OCI-LY1 (cell line): ENCODE results near the gene GPR18.

Source experiments
- H2AFZ ChIP-seq: fragments of 200-600 bp; sonication (generic), shearing (Covaris generic); 2 replicates; pipeline ENCODE4 v1.6.0; 2014; ENCODE audit warnings: antibody characterized with exemption, mild to moderate bottlenecking, low read length
- H3F3A ChIP-seq: fragments of 200-600 bp; sonication (generic), shearing (Covaris generic); 2 replicates; pipeline ENCODE4 v1.6.0; 2014; ENCODE audit warnings: mild to moderate bottlenecking, antibody characterized with exemption, low read length, moderate library complexity; ENCODE audit not compliant: insufficient read depth
- H3K27ac ChIP-seq: fragments of 200-600 bp; sonication (generic); 2 replicates; pipeline ENCODE4 v1.5.1; 2014; ENCODE audit warnings: low read length, mixed run types, mild to moderate bottlenecking, low read depth; ENCODE audit not compliant: poor library complexity, severe bottlenecking
- H3K27me3 ChIP-seq: fragments of 200-600 bp; sonication (generic); 2 replicates; pipeline ENCODE4 v1.6.0; 2014; ENCODE audit warnings: antibody characterized with exemption, mild to moderate bottlenecking, low read length, moderate library complexity; ENCODE audit not compliant: insufficient read depth
- H3K36me3 ChIP-seq: fragments of 200-600 bp; sonication (generic); 2 replicates; pipeline ENCODE4 v1.6.1; 2014; ENCODE audit warnings: mild to moderate bottlenecking, antibody characterized with exemption, low read length, moderate library complexity, mixed read lengths; ENCODE audit not compliant: insufficient read depth
- H3K4me1 ChIP-seq: fragments of 200-600 bp; sonication (generic); 2 replicates; pipeline ENCODE4 v1.5.1; 2014; ENCODE audit warnings: mild to moderate bottlenecking, low read length, moderate library complexity; ENCODE audit not compliant: insufficient read depth, severe bottlenecking
- H3K4me2 ChIP-seq: fragments of 200-600 bp; sonication (generic), shearing (Covaris generic); 2 replicates; pipeline ENCODE4 v1.6.1; 2014; ENCODE audit warnings: low read length
- H3K4me3 ChIP-seq: fragments of 200-600 bp; sonication (generic); 2 replicates; pipeline ENCODE4 v1.5.1; 2014; ENCODE audit warnings: low read length, low read depth, mild to moderate bottlenecking, mixed read lengths; ENCODE audit not compliant: poor library complexity, severe bottlenecking
- H3K79me2 ChIP-seq: fragments of 200-600 bp; shearing (Covaris generic); 2 replicates; pipeline ENCODE4 v1.6.1; 2016; ENCODE audit warnings: mixed run types, low read length, mixed read lengths; ENCODE audit not compliant: insufficient read depth
- H3K9ac ChIP-seq: fragments of 200-600 bp; sonication (generic), shearing (Covaris generic); 2 replicates; pipeline ENCODE4 v1.6.1; 2014; ENCODE audit warnings: mild to moderate bottlenecking, low read length, mixed read lengths
- H3K9me2 ChIP-seq: fragments of 200-600 bp; sonication (generic), shearing (Covaris generic); 2 replicates; pipeline ENCODE4 v1.6.1; 2014; ENCODE audit warnings: low read depth, mild to moderate bottlenecking, low read length, mixed read lengths
- H3K9me3 ChIP-seq: fragments of 200-600 bp; shearing (Covaris generic); 2 replicates; pipeline ENCODE4 v1.6.1; 2014; ENCODE audit warnings: low read length, mixed read lengths
- H4K20me1 ChIP-seq: fragments of 200-600 bp; sonication (generic), shearing (Covaris generic); 2 replicates; pipeline ENCODE4 v1.6.0; 2016; ENCODE audit warnings: mild to moderate bottlenecking, low read length; ENCODE audit not compliant: insufficient read depth
- EZH2 ChIP-seq: fragments of 200-600 bp; sonication (generic), shearing (Covaris generic); IDR thresholded peaks from 2 replicates; pipeline ENCODE4 v1.8.0; 2017; ENCODE audit warnings: borderline replicate concordance, mixed run types, mild to moderate bottlenecking, antibody characterized with exemption, low read length, moderate library complexity, mixed read lengths
- TF ChIP-seq, protein P1 (sequence below): fragments of 200-600 bp; sonication (generic), shearing (Covaris generic); IDR thresholded peaks from 2 replicates; pipeline ENCODE4 v1.5.1; 2017; ENCODE audit warnings: mild to moderate bottlenecking, antibody characterized with exemption, low read length, moderate library complexity, mixed read lengths

Gene GPR18

GRCh38 chr13:99303863-99304521, 45.8 kb upstream of the GPR18 start:
- Histone ChIP-seq H4K20me1 (peaks cover 2% of the 10 kb centered on the region; the same call in 1 of the 2 replicates), H3F3A (no peaks in the 10 kb centered on the region), H3K4me2 (peak overlapping the region; percentile 67), H3K27me3 (no peaks in the 10 kb centered on the region), H3K4me3 (peak overlapping the region; percentile 92), H3K9me2 (no peaks in the 10 kb centered on the region), H3K9me3 (no peaks in the 10 kb centered on the region), H2AFZ (no peak overlapping the region), H3K9ac (peak overlapping the region; percentile 95), H3K4me1 (peaks cover 78% of the 10 kb centered on the region), H3K79me2 (peaks cover 99% of the 10 kb centered on the region), H3K27ac (peak overlapping the region; percentile 85), H3K36me3 (peaks cover 75% of the 10 kb centered on the region)
- TF ChIP-seq EZH2 = no peak
- TF ChIP-seq, protein P1, sequence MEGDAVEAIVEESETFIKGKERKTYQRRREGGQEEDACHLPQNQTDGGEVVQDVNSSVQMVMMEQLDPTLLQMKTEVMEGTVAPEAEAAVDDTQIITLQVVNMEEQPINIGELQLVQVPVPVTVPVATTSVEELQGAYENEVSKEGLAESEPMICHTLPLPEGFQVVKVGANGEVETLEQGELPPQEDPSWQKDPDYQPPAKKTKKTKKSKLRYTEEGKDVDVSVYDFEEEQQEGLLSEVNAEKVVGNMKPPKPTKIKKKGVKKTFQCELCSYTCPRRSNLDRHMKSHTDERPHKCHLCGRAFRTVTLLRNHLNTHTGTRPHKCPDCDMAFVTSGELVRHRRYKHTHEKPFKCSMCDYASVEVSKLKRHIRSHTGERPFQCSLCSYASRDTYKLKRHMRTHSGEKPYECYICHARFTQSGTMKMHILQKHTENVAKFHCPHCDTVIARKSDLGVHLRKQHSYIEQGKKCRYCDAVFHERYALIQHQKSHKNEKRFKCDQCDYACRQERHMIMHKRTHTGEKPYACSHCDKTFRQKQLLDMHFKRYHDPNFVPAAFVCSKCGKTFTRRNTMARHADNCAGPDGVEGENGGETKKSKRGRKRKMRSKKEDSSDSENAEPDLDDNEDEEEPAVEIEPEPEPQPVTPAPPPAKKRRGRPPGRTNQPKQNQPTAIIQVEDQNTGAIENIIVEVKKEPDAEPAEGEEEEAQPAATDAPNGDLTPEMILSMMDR = no peak

DNA sequence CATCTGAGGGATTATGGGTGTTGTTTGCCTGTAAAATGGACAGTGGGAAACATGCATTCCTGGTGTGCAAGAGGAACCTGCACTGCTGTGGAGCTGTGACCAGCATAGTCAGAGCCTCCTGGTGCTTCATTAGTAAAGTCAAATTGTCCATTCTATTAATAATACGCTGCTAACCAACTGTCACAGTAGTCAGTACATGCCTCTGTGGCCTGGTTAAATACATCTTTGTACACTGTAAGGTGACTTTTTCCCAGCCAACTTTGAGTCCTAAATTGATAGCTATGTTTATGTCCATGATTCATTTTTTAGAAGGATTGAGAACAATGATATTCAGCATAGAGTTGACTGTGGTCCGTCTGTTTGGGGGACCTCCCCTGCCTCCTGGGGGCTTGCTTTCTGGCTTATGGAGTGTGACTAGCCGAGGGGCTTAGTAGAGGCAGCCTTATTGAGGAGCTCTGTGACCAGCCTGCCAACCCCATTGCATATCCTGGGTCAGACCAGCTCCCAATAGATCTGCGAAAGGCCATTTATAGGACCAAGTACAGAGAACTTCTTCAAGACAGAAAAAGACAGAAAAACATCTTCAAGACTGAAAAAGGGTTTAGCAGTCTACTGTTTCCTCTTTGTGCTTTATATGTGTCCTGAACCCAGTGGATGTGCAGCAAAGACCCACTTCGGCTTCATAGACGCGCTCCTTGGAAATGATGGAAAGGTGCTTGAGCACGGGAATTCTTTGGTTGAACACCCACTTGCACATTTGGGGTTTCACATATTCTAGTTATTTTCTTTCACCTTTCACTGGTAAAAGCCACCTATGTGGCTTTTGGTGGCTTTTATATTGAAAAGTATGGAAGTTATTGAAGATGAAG, 44.7 kb upstream of the GPR18 start:
- H3K9me2 ChIP-seq = no peaks in the 10 kb centered on the region
- H3K4me1 ChIP-seq = peaks cover 80% of the 10 kb centered on the region
- peaks cover 8% of the 10 kb centered on the region; the same call in 1 of the 2 replicates for H4K20me1 ChIP-seq
- H3K79me2 ChIP-seq = peaks cover 100% of the 10 kb centered on the region
- peak overlapping the region; percentile 92 for H3K4me3 ChIP-seq
- TF ChIP-seq, protein P1 = no peak
- no peak for TF ChIP-seq EZH2
- H3K9me3 ChIP-seq = no peaks in the 10 kb centered on the region
- H3K36me3 ChIP-seq = peaks cover 83% of the 10 kb centered on the region
- H3F3A ChIP-seq = peaks cover 7% of the 10 kb centered on the region; the same call in 1 of the 2 replicates
- H3K27me3 ChIP-seq = no peaks in the 10 kb centered on the region
- no peak overlapping the region for H2AFZ ChIP-seq
- peak overlapping the region; percentile 67 for H3K4me2 ChIP-seq
- peak overlapping the region; percentile 95 for H3K9ac ChIP-seq
- H3K27ac ChIP-seq = peak overlapping the region; percentile 85

DNA sequence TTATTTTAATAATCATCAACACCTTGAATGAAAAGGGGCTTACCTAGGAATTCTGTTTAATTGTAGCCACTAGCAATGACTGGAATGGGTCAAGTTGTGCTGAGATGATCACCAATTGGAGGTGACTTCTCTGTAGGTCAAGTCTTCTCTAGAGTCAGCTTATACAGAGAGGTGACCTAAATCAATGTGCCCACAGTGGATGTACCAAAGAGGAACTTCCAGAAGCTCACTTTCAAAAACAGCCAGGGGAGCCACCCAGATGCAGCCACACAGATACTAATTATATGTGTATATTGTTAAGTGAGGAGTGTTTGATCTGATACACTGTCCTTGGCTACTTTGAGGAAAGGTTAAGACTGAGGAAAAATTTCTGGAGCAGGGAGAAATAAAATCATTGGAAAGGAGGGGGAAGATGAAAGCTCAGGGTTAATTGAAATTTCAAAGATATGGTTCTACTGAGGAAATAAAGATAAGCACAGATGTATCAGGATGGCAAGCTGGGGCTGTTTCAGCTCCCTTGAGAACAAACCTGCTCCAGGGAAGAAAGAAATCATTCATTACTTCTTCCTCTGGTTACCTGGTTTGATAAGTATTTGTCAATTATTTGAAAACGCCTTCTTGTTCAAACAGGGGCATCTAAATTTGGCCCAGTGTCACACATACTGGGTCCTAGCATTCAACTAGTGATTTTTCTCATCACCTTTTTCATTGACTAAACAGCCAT, 43.9 kb upstream of the GPR18 start:
- H3K79me2 ChIP-seq = peaks cover 100% of the 10 kb centered on the region

More for the DNA sequence above, 43.9 kb upstream of the GPR18 start:
- no peak for TF ChIP-seq EZH2
- TF ChIP-seq, protein P1 = no peak
- Histone ChIP-seq H3K9ac (peak overlapping the region; percentile 95; the same call in 1 of the 2 replicates), H2AFZ (no peak overlapping the region), H3K4me2 (peak overlapping the region; percentile 67), H3K27me3 (no peaks in the 10 kb centered on the region), H3K9me3 (no peaks in the 10 kb centered on the region), H4K20me1 (peaks cover 8% of the 10 kb centered on the region; the same call in 1 of the 2 replicates), H3K27ac (peak overlapping the region; percentile 85), H3K9me2 (no peaks in the 10 kb centered on the region), H3K4me3 (peak overlapping the region; percentile 92), H3K4me1 (peaks cover 82% of the 10 kb centered on the region), H3K36me3 (peaks cover 91% of the 10 kb centered on the region), H3F3A (peaks cover 15% of the 10 kb centered on the region; the same call in 1 of the 2 replicates)
